ENCODE results near the gene OTUD7B. TPM values are rescaled to one million over a fixed set of nuclear protein-coding genes. Genes with fewer than 3 reads are reported as not detected.

Gene OTUD7B
- total and polyA plus RNA-seq, 10 of the 15 experiments (the other 5 are each of a cell fraction or from before 2014, with no cell fraction given), result 1.7 to 24.9 (median 6.6) TPM

- ChIA-PET SMC1A (ENCODE audit: uncharacterized antibody, unreplicated experiment) (interaction anchor here (1.5 to 1.6 kb wide), 2 partner anchors 10 to 39 kb away, joined by 7 to 8 read pairs; no protein-coding TSS in a partner anchor), CTCF (interaction anchor here (1.5 to 2.1 kb wide), 3 partner anchors 9 to 113 kb away, joined by 4 read pairs; partner anchors contain the start of gene OTUD7B), RAD21 (ENCODE audit: unreplicated experiment) (no interaction called here), POLR2A (no interaction called here)
- H3K79me2 ChIP-seq (ENCODE audit: control insufficient read depth, insufficient read depth, low read length), result no peaks in the 10 kb centered on the region; the same call in none of the 2 replicates
- no peak overlapping the region for H3K4me2 ChIP-seq (ENCODE audit: control insufficient read depth, insufficient read depth)
- TF ChIP-seq SMAD5 (IDR thresholded peaks at IDR 0.05; ENCODE audit: low read depth), result no peak
- TF ChIP-seq USF2 (IDR thresholded peaks at IDR 0.05; ENCODE audit: borderline replicate concordance, low read depth, low read length), result no peak
- TF ChIP-seq DPF2 (IDR thresholded peaks at IDR 0.05), result no peak
- TF ChIP-seq ZNF384 (IDR thresholded peaks at IDR 0.05; ENCODE audit: borderline replicate concordance, low read depth, low read length), result no peak
- no peak for TF ChIP-seq IKZF2 (IDR thresholded peaks at IDR 0.05)
- no peak overlapping the region for H3K27ac ChIP-seq (ENCODE audit: control insufficient read depth, insufficient read depth)
- no peaks in the 10 kb centered on the region for H3K27me3 ChIP-seq (replicated peaks in 1 of 2; ENCODE audit: control insufficient read depth in 2 of 2, insufficient read depth in 2 of 2, low read length in 1 of 2)
- H3K36me3 ChIP-seq (ENCODE audit: control insufficient read depth in 2 of 2, insufficient read depth in 2 of 2, low read length in 1 of 2), result 0 out of 4 replicates have a peak, but pooled peaks cover 0 to under 1% of the 10 kb centered on the region in 2 experiments
- 100% methylated on average over 1 of the region's 1 CpG for WGBS (ENCODE audit: insufficient coverage, insufficient replicate concordance, low lambda C conversion rate, missing lambda C conversion rate)
- H3K9ac ChIP-seq (ENCODE audit: control insufficient read depth, insufficient read depth, low read length), result no peak overlapping the region
- no peak for FAIRE-seq
- in situ Hi-C loops (cut with MboI), result no loop called here
- peaks cover 26% of the 10 kb centered on the region; the same call in 1 of the 2 replicates for H3K4me1 ChIP-seq (ENCODE audit: control insufficient read depth, insufficient read depth, low read length)
- ATAC-seq, result no peak
- no peak overlapping the region for H3K4me3 ChIP-seq
- no peaks in the 10 kb centered on the region for H3K9me3 ChIP-seq (replicated peaks; ENCODE audit: control insufficient read depth, insufficient read depth, low read length)
- DNase-seq (ENCODE audit: low read depth, low spot score), result no peak
- BruUV-seq (replicated peaks), result no TSS peak
- H4K20me1 ChIP-seq (ENCODE audit: control insufficient read depth, insufficient read depth), result no peaks in the 10 kb centered on the region
- H2AFZ ChIP-seq (ENCODE audit: control insufficient read depth, low read depth, low read length), result no peak overlapping the region
- intact Hi-C loops (cut with micrococcal nuclease; ENCODE audit: unreplicated experiment), result no loop called here
These were observed 9.1 kb downstream of the OTUD7B start for GRCh38 chr1:150001415-150001814.
